Tibial nerve (tissue), 4 donors: ENCODE measurements around the gene DNAI2. TPM values are rescaled to one million over a fixed set of nuclear protein-coding genes. Genes with fewer than 3 reads are reported as not detected.
A peak's percentile ranks its signal among the peaks of the same experiment; 100 is the strongest.

Experiments
- DNase-seq, 2 donors: peaks; one replicate each; pipeline ENCODE4 v3.0.0-alpha.2; 2019; ENCODE audit warnings: low spot score in 2 of 2
- H3K27ac ChIP-seq, 4 donors: fragments of 200-600 bp; sonication (generic) in 3 of 4; one replicate each; pipeline ENCODE4 v1.5.1; 2017 to 2019; ENCODE audit warnings: mild to moderate bottlenecking in 1 of 4
- H3K27me3 ChIP-seq, 2 donors: fragments of 200-600 bp; sonication (generic) in 1 of 2; one replicate each; pipeline versions ENCODE4 v1.5.1 to v1.6.0; 2017 to 2019
- H3K36me3 ChIP-seq, 3 donors: fragments of 200-600 bp; sonication (generic); one replicate each; pipeline ENCODE4 v1.5.1; 2018 to 2019
- H3K4me1 ChIP-seq, 4 donors: fragments of 200-600 bp; sonication (generic) in 3 of 4; one replicate each; pipeline ENCODE4 v1.5.1; 2017 to 2019
- H3K4me3 ChIP-seq, 4 donors: fragments of 200-600 bp; sonication (generic) in 3 of 4; one replicate each; pipeline ENCODE4 v1.5.1; 2017 to 2019; ENCODE audit warnings: mild to moderate bottlenecking in 1 of 4, moderate library complexity in 1 of 4
- H3K9me3 ChIP-seq, 4 donors: fragments of 200-600 bp; sonication (generic) in 3 of 4; one replicate each; pipeline ENCODE4 v1.5.1; 2017 to 2019
- CTCF ChIP-seq, 5 experiments: fragments of 200-600 bp in 3 of 5; fragments of 450-650 bp in 2 of 5; sonication (generic) in 3 of 5; IDR thresholded peaks; one replicate each; pipeline ENCODE4 v1.5.1; 2016 to 2019; ENCODE audit warnings: antibody characterized with exemption in 5 of 5, mild to moderate bottlenecking in 3 of 5, moderate library complexity in 2 of 5
- EP300 ChIP-seq, 2 donors: sonication (generic); formaldehyde crosslinking; IDR thresholded peaks; one replicate each; pipeline ENCODE4 v1.6.1; 2017; ENCODE audit warnings: antibody characterized with exemption in 2 of 2, mild to moderate bottlenecking in 1 of 2
- POLR2A ChIP-seq, 2 donors: fragments of 450-650 bp; IDR thresholded peaks; one replicate each; pipeline ENCODE4 v1.6.1; 2017; ENCODE audit warnings: antibody characterized with exemption in 2 of 2, mild to moderate bottlenecking in 2 of 2, moderate library complexity in 2 of 2
- WGBS, 2 donors: methylation state at CpG; one replicate each; pipeline ENCODE4 v1.1.5; 2018; 5-methylcytosine and 5-hydroxymethylcytosine counted together
- total RNA-seq, 4 donors: library from RNA; depleted of rRNA; stranded (reverse); fragments of >200 nt; gene quantifications; one replicate each; pipeline ENCODE4 v1.1.0, GENCODE V29; 2016

The DNAI2 gene
- total RNA-seq, 4 donors from 2014 or later: 0.60 TPM; not detected in 3

- Histone ChIP-seq H3K27me3 (peaks cover 0 to 11% of the 10 kb centered on the region in 2 donors), H3K4me3 (no peak overlapping the region), H3K27ac (peak overlapping the region in 2 of 4 donors; percentile 81 to 86), H3K4me1 (peaks cover 0 to 6% (median 2%) of the 10 kb centered on the region in 4 donors), H3K36me3 (no peaks in the 10 kb centered on the region), H3K9me3 (no peaks in the 10 kb centered on the region)
- no peak for DNase-seq
- WGBS, 2 donors: 84 to 90% methylated on average over 3 to 10 of the region's 10 CpGs
- TF ChIP-seq EP300 (IDR thresholded peaks at IDR 0.05): no peak
- TF ChIP-seq POLR2A (IDR thresholded peaks at IDR 0.05): no peak
- no peak for TF ChIP-seq CTCF (IDR thresholded peaks at IDR 0.05)
Observed at GRCh38 chr17:74342224-74342623, 68.2 kb downstream of the DNAI2 start.

- DNase-seq: no peak
- Histone ChIP-seq H3K4me3 (no peak overlapping the region), H3K36me3 (no peaks in the 10 kb centered on the region), H3K27ac (peak overlapping the region in 2 of 4 donors; percentile 81 to 86), H3K27me3 (peaks cover 0 to 11% of the 10 kb centered on the region in 2 donors), H3K4me1 (peaks cover 0 to 6% (median 2%) of the 10 kb centered on the region in 4 donors), H3K9me3 (no peaks in the 10 kb centered on the region)
- no peak for TF ChIP-seq CTCF (IDR thresholded peaks at IDR 0.05)
- no peak for TF ChIP-seq EP300 (IDR thresholded peaks at IDR 0.05)
- TF ChIP-seq POLR2A (IDR thresholded peaks at IDR 0.05): no peak
- 80 to 95% methylated on average over 3 to 6 of the region's 8 CpGs for WGBS, 2 donors
Observed at GRCh38 chr17:74343121-74343520, 69.1 kb downstream of the DNAI2 start.

- no peaks in the 10 kb centered on the region for H3K9me3 ChIP-seq
- H3K4me1 ChIP-seq: peaks cover 0 to 6% (median under 1%) of the 10 kb centered on the region in 4 donors
- no peaks in the 10 kb centered on the region for H3K36me3 ChIP-seq
- H3K27ac ChIP-seq: peak overlapping the region in 2 of 4 donors; percentile 81 to 86
- no peak for DNase-seq
- 54 to 66% methylated on average over 8 to 9 of the region's 9 CpGs for WGBS, 2 donors
- H3K27me3 ChIP-seq: peaks cover 0 to 11% of the 10 kb centered on the region in 2 donors
- TF ChIP-seq POLR2A (IDR thresholded peaks at IDR 0.05) (no peak), CTCF (IDR thresholded peaks at IDR 0.05) (no peak), EP300 (IDR thresholded peaks at IDR 0.05) (no peak)
- no peak overlapping the region for H3K4me3 ChIP-seq
Observed at GRCh38 chr17:74343526-74344284, 69.7 kb downstream of the DNAI2 start.

- peaks cover 0 to 8% of the 10 kb centered on the region in 2 donors for H3K27me3 ChIP-seq
- peak overlapping the region in 2 of 4 donors; percentile 81 to 86 for H3K27ac ChIP-seq
- H3K9me3 ChIP-seq: no peaks in the 10 kb centered on the region
- WGBS, 2 donors: 80 to 81% methylated on average over 21 of the region's 21 CpGs
- H3K4me1 ChIP-seq: peaks cover 0 to 4% (median 0%) of the 10 kb centered on the region in 4 donors
- no peaks in the 10 kb centered on the region for H3K36me3 ChIP-seq
- H3K4me3 ChIP-seq: no peak overlapping the region
- no peak for DNase-seq
- TF ChIP-seq POLR2A (IDR thresholded peaks at IDR 0.05) (no peak), EP300 (IDR thresholded peaks at IDR 0.05) (no peak), CTCF (IDR thresholded peaks at IDR 0.05) (no peak)
Observed at GRCh38 chr17:74344658-74345057, 70.6 kb downstream of the DNAI2 start.
